ENCODE data around the gene ADPRH.
"Not testable (repeated sequence)": the region's sequence is repeated elsewhere in the genome, so short reads cannot be mapped to it uniquely, and the experiment has no call there.

The ADPRH gene

GRCh38 chr3:119579366-119580066, at the start of gene ADPRH:
TSS of gene ADPRH (plus strand) at chr3:119579492. CDS start at chr3:119582170, 2,678 bp downstream.
- DNase-seq = peak; percentile 63

- no peak for DNase-seq
Observed at GRCh38 chr3:119529883-119530282, 49.4 kb upstream of the ADPRH start.

GRCh38 chr3:119530456-119530855, 48.8 kb upstream of the ADPRH start:
- no peak for DNase-seq

GRCh38 chr3:119531151-119531550, 48.1 kb upstream of the ADPRH start:
- DNase-seq = no peak

DNA sequence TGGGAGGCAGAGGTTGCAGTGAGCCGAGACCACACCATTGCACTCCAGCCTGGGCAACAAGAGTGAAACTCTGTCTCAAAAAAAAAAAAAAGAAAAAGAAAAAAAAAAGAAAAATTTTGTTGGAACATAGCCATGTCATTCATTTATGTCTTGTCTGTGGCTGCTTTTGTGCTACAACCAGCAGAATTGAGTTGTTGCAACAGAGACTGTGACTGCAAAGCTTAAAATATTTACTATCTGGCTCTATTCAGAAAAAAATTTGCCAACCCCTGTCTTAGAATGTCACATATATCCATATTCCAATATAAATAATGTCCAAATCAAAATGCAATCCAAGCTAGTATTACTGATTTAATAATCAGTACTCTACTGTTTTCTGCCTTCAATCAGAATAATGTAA, 45.0 kb upstream of the ADPRH start:
- DNase-seq = no peak

GRCh38 chr3:119536757-119537156, 42.5 kb upstream of the ADPRH start:
- DNase-seq = no peak

DNA sequence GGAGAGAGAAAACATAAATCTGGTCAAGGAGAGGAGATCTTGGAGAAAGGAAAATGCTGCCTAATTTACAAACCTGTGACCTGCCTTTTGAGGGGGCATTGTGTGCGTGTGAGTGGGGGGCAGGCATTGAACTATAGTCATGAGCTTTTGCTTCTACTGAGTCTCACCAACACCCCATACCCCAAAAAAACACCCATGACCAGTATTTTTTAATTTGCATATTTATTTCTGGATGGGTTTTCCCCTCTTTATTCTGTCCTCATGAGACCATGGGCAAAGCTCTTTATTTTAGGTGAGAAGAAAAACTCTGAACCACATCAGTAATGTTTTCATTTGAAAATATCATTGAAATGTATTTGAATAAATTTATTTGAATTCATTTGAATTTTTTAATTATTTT, 40.5 kb upstream of the ADPRH start:
- no peak for DNase-seq

- no peak for DNase-seq
Observed at GRCh38 chr3:119541547-119541946, 37.7 kb upstream of the ADPRH start.

DNA sequence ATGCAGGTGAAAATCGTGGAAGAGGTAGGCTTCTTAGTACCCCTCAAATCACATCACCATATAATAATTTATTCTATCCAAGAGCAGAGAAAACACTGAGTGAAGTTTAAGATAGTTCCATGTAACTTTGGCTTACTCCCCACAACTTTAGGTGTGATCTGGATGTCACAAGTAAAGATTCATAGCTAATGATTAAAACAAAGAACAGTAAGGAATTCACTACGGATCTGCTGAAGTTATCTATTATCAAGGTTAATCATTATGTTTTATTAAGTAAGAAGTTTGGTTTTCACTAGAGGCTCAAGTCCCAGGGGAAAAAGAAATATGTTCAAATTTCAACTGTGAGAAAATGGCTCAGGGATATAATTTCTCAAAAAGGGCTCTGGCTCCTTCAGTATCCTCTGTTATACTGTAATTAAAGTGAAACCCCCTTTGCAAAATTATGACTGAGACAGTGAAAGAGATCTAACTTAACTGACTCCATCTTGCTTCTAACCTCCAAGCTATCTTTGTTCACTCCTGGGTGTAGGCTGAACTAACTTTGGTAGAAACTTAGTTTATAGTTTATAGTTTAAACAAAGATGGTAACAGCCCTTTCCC, 37.0 kb upstream of the ADPRH start:
- DNase-seq = no peak

GRCh38 chr3:119543147-119543546, 36.1 kb upstream of the ADPRH start:
- no peak for DNase-seq

GRCh38 chr3:119547227-119547626, 32.1 kb upstream of the ADPRH start:
- DNase-seq = no peak

DNA sequence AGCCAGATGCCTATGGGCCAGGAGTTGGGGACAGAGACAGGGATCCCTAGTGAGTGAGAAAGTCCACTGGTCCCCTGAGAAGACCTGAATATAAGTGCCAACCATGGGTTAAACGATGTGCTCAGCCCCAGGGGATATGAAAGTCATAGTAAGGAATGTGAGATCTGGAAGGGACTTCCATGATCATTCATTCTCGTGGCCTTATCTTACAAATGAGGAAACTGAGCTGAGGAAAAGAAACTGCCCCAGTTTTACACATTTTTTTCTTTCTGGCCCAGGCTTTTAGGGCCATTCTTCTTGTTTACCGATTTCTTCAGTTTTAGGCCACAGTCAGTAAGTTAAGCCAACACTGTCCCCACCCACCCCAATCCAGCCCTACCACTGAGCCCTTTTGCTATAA, 31.0 kb upstream of the ADPRH start:
- no peak for DNase-seq

DNA sequence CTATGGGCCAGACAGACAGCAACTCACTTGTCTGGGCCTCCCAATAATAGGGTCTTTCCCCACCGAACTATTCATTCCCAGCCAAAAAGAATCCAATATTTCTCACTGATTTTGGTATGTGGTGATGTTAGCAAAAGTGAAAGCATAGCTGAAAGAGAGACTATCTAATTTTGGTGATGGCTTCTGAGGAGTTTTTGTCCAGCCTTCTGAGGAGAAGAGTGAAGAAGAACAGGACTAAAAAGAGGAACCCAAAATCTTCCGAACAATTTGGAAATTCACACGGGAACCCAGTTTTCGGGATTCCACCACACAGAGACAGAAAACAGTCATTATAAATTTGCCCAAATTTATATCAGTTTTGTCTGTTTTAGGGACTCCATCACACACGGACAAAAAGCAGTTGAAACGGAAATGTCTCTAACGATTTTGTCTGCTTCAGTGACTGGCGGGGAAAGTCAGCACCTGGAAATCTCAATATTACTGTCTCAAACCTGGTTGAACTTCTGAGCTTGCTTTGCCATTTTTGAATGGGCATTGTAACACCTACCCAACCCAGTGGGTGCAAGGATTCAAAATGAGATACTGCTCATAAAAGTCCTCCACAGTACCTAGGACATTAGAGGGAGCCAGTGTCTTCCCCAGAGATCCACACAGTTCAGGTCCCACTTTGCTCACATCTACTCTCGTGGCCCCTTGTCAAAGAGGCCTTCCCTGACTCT, 28.9 kb upstream of the ADPRH start:
- no peak for DNase-seq

DNA sequence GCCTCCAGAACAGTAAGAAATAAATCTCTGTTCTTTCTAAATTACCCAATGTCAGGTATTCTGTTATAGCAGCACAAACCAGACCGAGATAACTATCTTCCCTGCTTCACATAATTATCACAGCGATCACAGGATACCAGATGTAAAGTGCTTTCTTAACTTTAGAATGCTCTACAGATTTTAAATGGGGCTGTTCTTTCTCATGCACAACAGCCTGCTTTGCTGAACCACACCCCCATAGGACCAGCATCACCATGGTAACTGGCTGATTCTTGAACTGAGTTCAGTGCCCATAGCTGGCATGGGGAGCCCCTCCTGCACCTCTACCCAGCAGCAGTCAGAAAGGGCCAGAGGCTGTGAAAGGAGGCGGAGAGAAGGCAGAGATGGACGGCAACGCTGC, 27.7 kb upstream of the ADPRH start:
- no peak for DNase-seq

DNA sequence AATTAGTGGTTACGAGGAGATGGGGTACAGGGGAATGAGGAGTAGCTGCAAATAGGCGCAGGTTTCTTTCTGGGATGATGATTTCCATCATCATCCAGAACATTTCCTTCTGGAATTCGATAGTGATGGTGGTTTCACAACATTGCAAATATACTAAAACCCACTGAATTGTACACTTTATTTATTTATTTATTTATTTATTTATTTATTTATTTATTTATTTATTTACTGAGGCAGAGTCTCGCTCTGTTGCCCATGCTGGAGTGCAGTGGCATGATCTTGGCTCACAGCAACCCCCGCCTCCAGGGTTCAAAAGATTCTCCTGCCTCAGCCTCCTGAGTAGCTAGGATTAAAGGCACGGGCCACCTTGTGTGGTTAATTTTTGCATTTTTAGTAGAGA, 26.4 kb upstream of the ADPRH start:
- DNase-seq = not testable (repeated sequence)

DNA sequence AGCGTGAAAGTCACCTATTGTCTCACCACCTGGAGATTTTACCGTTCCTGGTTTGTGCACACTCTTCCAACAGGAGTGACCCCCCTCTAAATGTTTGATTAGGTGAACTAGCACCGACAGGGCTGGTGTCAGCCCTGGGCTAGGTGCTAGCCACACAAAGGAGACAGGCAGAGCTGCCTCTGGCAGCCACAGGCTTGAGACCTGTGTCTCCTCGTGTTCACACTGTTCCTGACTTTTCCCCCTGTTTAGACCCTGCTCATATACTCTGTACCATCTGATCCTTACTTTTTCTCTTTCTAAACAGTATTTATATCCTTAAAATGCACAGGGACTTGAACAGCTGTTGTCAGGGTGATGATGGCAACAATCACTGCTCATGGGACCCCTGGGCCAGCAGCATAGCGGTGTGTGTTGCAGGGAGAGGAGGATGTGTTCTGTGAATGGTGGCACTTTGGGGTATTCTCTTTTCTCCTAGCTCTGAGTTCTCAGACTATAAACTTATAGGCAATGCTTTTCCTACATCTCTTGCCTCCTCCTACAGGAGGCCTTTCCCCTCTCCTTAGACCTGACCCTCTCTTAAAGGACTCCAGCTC, 25.4 kb upstream of the ADPRH start:
- DNase-seq = no peak

DNA sequence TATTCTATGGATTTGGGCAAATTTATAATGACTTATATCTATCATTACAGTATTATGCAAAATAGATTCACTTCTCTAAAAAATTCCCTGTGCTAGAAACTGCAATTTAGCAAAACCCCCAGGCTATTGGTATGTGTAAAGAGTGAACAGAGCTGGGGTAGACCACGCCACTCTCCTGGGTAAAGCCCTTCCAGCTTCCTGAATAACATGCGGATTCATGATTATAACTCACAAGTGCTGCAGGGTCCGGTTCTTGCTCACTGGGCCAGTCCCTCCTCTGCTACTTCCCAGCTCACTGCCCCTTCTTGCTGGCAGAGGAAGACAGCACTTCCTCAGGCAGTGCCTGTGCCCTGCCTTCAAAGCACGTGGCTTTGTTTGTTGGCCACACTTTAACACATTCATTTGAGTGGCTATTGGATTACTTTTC, 24.0 kb upstream of the ADPRH start:
- peak; percentile 64 for DNase-seq

DNA sequence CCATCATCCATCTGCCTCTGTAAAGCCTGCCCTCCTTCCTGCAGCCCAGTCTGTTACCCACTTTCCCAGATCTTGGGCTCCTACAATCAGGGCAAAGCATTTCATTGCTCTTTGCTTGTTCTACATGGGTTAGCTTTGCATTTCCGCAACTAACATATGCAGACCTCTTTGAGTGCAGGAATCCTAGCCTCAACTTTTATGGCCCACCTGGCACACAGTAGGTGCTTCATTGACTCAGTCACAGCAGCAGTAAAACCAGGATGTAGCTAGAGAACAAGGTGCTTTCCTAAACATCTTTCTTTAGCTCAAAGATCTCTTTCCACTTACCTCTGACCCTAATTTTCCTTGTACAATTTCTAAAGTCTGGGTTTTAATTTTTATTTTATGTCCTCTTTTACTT, 23.4 kb upstream of the ADPRH start:
- DNase-seq = no peak

- no peak for DNase-seq
Observed at GRCh38 chr3:119557192-119557876, 22.0 kb upstream of the ADPRH start.

- no peak for DNase-seq
Observed at GRCh38 chr3:119557877-119558269, 21.4 kb upstream of the ADPRH start.

DNA sequence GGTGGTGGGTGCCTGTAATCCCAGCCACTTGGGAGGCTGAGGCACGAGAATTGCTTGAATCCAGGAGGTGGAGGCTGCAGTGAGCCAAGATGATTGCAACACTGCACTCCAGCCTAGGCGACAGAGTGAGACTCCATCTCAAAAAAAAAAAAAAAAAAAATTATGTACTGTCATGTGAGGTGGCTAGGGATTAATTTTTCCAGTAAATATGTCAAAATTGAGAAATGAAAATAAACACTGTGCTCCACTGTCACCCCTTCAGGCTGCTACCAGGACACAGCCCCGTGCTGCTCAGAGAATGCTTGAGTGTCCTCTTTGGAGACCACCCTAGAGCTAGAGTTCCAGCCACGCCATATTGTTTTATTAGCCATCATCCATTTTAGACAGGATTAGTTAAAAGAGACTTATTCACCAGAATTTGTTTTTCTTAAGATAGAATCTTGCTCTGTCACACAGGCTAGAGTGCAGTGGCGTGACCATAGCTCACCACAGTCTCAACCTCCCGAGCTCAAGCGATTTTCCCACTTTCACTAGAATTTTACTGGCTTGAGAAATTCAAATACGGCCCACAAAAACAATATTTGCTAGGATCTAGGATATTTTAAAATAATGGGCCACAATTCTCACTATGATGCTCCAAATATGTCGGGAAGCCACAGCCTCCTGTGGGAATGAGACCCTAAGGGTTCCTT, 20.5 kb upstream of the ADPRH start:
- no peak for DNase-seq

DNA sequence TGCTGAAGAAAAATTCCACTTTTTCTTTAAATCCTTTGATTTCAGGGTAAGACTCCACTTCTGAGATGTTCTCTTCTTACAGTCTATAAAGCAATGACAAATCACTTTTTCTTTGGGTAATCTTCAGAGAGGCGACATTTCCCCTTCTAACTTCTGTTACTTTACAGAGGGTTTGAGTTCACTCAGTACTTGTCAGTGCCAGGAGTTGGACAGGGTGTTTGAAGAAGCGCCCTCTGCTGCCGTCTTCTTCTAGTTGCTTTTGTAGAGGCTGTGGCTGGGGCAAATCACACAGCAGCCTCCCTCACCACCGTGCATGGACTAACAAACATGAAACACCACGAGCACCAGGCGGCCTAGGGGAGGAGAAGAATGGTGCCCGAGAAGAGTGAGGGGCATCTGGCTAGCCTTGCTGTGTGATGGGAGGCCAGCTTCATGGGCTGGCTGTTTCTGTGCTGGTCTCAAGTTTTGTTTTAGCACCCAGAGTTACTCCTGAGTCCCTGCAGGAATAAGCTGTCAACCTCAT, 19.8 kb upstream of the ADPRH start, which contains the start of gene CD80:
TSS of gene CD80 (minus strand) at position 174 of the 523 bp plus-strand sequence. CDS start 1,886 bp downstream, outside the sequence.
- DNase-seq = peak; percentile 82

Measured in MV-4-11 (cell line).